Ovary (tissue), 3 donors: ENCODE measurements around the gene SETBP1.

ENCODE experiments used
- POLR2A ChIP-seq: fragments of 450-650 bp; IDR thresholded peaks from one replicate; pipeline ENCODE4 v1.6.1; 2017; ENCODE audit warnings: antibody characterized with exemption, mild to moderate bottlenecking, moderate library complexity
- TF ChIP-seq, protein P1 (sequence below), 3 donors: fragments of 450-650 bp in 2 of 3; fragments of 200-600 bp in 1 of 3; IDR thresholded peaks; one replicate each; pipeline versions ENCODE4 v1.5.1 to v1.8.0; 2016 to 2022; ENCODE audit warnings: antibody characterized with exemption in 3 of 3, mild to moderate bottlenecking in 1 of 3
- donor health status: DM: no; HTN: no; CAD: no.

DNA sequence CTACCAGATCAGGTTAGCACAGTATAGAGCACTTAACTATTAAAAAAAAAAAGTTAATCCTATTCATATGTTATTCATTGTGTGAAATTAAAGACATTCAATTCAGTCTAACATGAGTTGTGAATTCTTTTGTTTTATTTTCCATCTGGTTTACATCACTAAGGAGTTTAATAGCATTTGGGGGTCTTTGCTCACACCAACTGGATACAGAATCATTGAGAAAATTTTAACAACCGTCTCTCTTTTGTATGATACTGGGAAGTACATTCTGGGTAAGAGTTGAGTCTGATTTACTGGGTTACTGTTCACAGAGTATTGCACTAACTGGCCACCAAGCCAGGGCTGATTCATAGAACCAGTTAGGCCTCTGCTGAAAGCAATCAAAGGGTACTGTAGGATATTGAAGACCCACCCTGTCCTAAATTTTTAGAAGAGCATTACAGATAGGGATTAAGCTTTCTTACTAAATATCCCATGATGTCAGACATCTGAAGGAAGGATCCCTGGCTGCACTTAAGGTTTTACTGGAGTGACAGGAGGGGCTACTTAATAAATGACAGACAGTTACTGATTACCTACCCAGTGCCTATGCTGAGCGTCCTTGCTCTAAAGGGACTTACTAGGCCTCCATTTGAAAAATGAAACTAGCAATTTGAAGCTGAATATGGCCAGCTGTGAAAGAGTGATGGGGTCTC is 387.9 kb downstream of the SETBP1 start:
- TF ChIP-seq, protein P1, sequence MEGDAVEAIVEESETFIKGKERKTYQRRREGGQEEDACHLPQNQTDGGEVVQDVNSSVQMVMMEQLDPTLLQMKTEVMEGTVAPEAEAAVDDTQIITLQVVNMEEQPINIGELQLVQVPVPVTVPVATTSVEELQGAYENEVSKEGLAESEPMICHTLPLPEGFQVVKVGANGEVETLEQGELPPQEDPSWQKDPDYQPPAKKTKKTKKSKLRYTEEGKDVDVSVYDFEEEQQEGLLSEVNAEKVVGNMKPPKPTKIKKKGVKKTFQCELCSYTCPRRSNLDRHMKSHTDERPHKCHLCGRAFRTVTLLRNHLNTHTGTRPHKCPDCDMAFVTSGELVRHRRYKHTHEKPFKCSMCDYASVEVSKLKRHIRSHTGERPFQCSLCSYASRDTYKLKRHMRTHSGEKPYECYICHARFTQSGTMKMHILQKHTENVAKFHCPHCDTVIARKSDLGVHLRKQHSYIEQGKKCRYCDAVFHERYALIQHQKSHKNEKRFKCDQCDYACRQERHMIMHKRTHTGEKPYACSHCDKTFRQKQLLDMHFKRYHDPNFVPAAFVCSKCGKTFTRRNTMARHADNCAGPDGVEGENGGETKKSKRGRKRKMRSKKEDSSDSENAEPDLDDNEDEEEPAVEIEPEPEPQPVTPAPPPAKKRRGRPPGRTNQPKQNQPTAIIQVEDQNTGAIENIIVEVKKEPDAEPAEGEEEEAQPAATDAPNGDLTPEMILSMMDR (IDR thresholded peaks at IDR 0.05), result no peak
- no peak for TF ChIP-seq POLR2A
